GM12878 (cell line): ENCODE results near the gene RHOC. TPM values are rescaled to one million over a fixed set of nuclear protein-coding genes. Genes with fewer than 3 reads are reported as not detected.

Experiments used
- ATAC-seq: fragments of 200-7000 bp; cut with Tn5 transposase; 3 replicates; pipeline ENCODE4 v1.9.1; 2020; ENCODE audit warnings: mild to moderate bottlenecking, moderate library complexity
- BruUV-seq: library from RNA; stranded (reverse); fragments of 400-500 nt; replicated peaks from 2 replicates; lab custom pipeline; 2021; lab: Mats Ljungman, UMichigan
- CTCF ChIA-PET: fragments of 300-600 bp; sonication (Branson Sonifier 250); formaldehyde crosslinking; extraction: SDS; loops from one replicate; lab custom pipeline; 2021; ENCODE audit warnings: inconsistent platforms; lab: Yijun Ruan, JAX
- POLR2A ChIA-PET: fragments of 350-600 bp; formaldehyde crosslinking; extraction: SDS; loops from one replicate; lab custom pipeline; 2021; ENCODE audit warnings: inconsistent platforms; lab: Charles Lee
- RAD21 ChIA-PET: fragments of 300-600 bp; sonication (Branson Sonifier 250); formaldehyde crosslinking; loops from one replicate; lab custom pipeline; 2023; ENCODE audit warnings: antibody characterized with exemption; ENCODE audit not compliant: unreplicated experiment; lab: Charles Lee
- SMC1A ChIA-PET: fragments of 300-600 bp; sonication (Branson Sonifier 250); formaldehyde crosslinking; loops from one replicate; lab custom pipeline; 2023; ENCODE audit not compliant: unreplicated experiment, uncharacterized antibody; lab: Charles Lee
- DNase-seq: peaks from one replicate; pipeline ENCODE4 v3.0.0-alpha.2; 2011; ENCODE audit warnings: low read depth, low spot score
- FAIRE-seq: peaks from 3 replicates; lab custom pipeline; 2011; peaks lifted over from hg19 to GRCh38; lab: Jason Lieb, UNC
- H2AFZ ChIP-seq: 2 replicates; pipeline ENCODE4 v1.6.0; 2011; ENCODE audit warnings: low read depth, low read length, control low read depth; ENCODE audit not compliant: control insufficient read depth
- H3K27ac ChIP-seq: 2 replicates; pipeline ENCODE4 v1.5.1; 2011; ENCODE audit warnings: control low read depth; ENCODE audit not compliant: control insufficient read depth, insufficient read depth
- H3K27me3 ChIP-seq, 2 experiments: replicated peaks in 1 of 2; 2 replicates each; pipeline versions ENCODE4 v1.6.0 to v1.6.1; 2011; ENCODE audit warnings: low read length in 1 of 2; ENCODE audit not compliant: control insufficient read depth in 2 of 2, insufficient read depth in 2 of 2
- H3K36me3 ChIP-seq, 2 experiments: 2 replicates each; pipeline ENCODE4 v1.5.1; 2011; ENCODE audit warnings: low read length in 1 of 2; ENCODE audit not compliant: control insufficient read depth in 2 of 2, insufficient read depth in 2 of 2
- H3K4me1 ChIP-seq: 2 replicates; pipeline ENCODE4 v1.6.1; 2011; ENCODE audit warnings: mild to moderate bottlenecking, low read length, moderate library complexity, mixed read lengths; ENCODE audit not compliant: control insufficient read depth, insufficient read depth
- H3K4me2 ChIP-seq: 2 replicates; pipeline ENCODE4 v1.6.0; 2011; ENCODE audit warnings: control low read depth; ENCODE audit not compliant: control insufficient read depth, insufficient read depth
- H3K4me3 ChIP-seq: fragments of 200-600 bp; sonication (generic); 2 replicates; pipeline ENCODE4 v1.5.1; 2016
- H3K79me2 ChIP-seq: 2 replicates; pipeline ENCODE4 v1.6.0; 2011; ENCODE audit warnings: low read length; ENCODE audit not compliant: control insufficient read depth, insufficient read depth
- H3K9ac ChIP-seq: 2 replicates; pipeline ENCODE4 v1.8.0; 2011; ENCODE audit warnings: low read length, control low read depth, mixed read lengths; ENCODE audit not compliant: control insufficient read depth, insufficient read depth
- H3K9me3 ChIP-seq: replicated peaks from 3 replicates; pipeline ENCODE4 v1.5.1; 2011; ENCODE audit warnings: mild to moderate bottlenecking, low read length; ENCODE audit not compliant: control insufficient read depth, insufficient read depth
- H4K20me1 ChIP-seq: 2 replicates; pipeline ENCODE4 v1.6.0; 2011; ENCODE audit not compliant: control insufficient read depth, insufficient read depth
- DPF2 ChIP-seq: fragments of 450-650 bp; IDR thresholded peaks from 2 replicates; pipeline ENCODE4 v1.6.1; 2017; ENCODE audit warnings: mild to moderate bottlenecking
- ESRRA ChIP-seq: IDR thresholded peaks from 2 replicates; pipeline ENCODE4 v1.6.1; 2012; ENCODE audit warnings: mild to moderate bottlenecking, low read length, improper control_type of control experiment
- GATAD2B ChIP-seq: fragments of 450-650 bp; conservative IDR thresholded peaks from 2 replicates; pipeline ENCODE4 v1.6.1; 2017; ENCODE audit warnings: low read depth, mild to moderate bottlenecking, moderate library complexity
- IKZF1 ChIP-seq: fragments of 450-650 bp; conservative IDR thresholded peaks from 2 replicates; pipeline ENCODE4 v1.6.1; 2017; ENCODE audit warnings: antibody characterized with exemption, mild to moderate bottlenecking
- IKZF2 ChIP-seq, 2 experiments: fragments of 450-650 bp; IDR thresholded peaks; 2 replicates each; pipeline ENCODE4 v1.6.1; 2017; ENCODE audit warnings: mild to moderate bottlenecking in 2 of 2, moderate library complexity in 2 of 2
- JUNB ChIP-seq: IDR thresholded peaks from 2 replicates; pipeline ENCODE4 v1.6.1; 2016; ENCODE audit warnings: antibody characterized with exemption, mild to moderate bottlenecking
- KLF5 ChIP-seq: fragments of 450-650 bp; IDR thresholded peaks from 2 replicates; pipeline ENCODE4 v1.6.1; 2014; ENCODE audit warnings: mild to moderate bottlenecking; ENCODE audit not compliant: partially characterized antibody
- NBN ChIP-seq: fragments of 450-650 bp; IDR thresholded peaks from 2 replicates; pipeline ENCODE4 v1.6.1; 2016
- NFYB ChIP-seq: IDR thresholded peaks from 2 replicates; pipeline ENCODE4 v1.6.1; 2011; ENCODE audit warnings: low read depth, mild to moderate bottlenecking, low read length, improper control_type of control experiment, moderate library complexity; ENCODE audit not compliant: insufficient read depth
- PAX5 ChIP-seq: IDR thresholded peaks from 2 replicates; pipeline ENCODE4 v1.6.1; 2011; ENCODE audit warnings: low read depth, low read length, borderline replicate concordance
- STAT1 ChIP-seq: fragments of 450-650 bp; conservative IDR thresholded peaks from 2 replicates; pipeline ENCODE4 v1.6.1; 2014; ENCODE audit warnings: antibody characterized with exemption, mild to moderate bottlenecking
- SUPT20H ChIP-seq: IDR thresholded peaks from 2 replicates; pipeline ENCODE4 v1.6.1; 2011; ENCODE audit warnings: low read depth, mild to moderate bottlenecking, low read length, moderate library complexity, borderline replicate concordance; ENCODE audit not compliant: control insufficient read depth
- YY1 ChIP-seq: IDR thresholded peaks from 2 replicates; pipeline ENCODE4 v1.6.1; 2011; ENCODE audit warnings: low read depth, mild to moderate bottlenecking, low read length
- ZNF217 ChIP-seq: fragments of 450-650 bp; IDR thresholded peaks from 2 replicates; pipeline ENCODE4 v1.6.1; 2017; ENCODE audit warnings: antibody characterized with exemption, mild to moderate bottlenecking
- WGBS: methylation state at CpG from one replicate; pipeline ENCODE4 v1.1.6; 2016; ENCODE audit warnings: low lambda C conversion rate; ENCODE audit not compliant: insufficient replicate concordance, insufficient coverage; ENCODE audit errors: missing lambda C conversion rate; 5-methylcytosine and 5-hydroxymethylcytosine counted together
- in situ Hi-C: fragments of 300-500 bp; cut with MboI; formaldehyde crosslinking; loops from 9 replicates; pipeline ENCODE4 v1.14.3; 2018; ENCODE audit warnings: mixed read lengths
- intact Hi-C: fragments of 100-400 bp; cut with micrococcal nuclease; formaldehyde crosslinking; loops from one replicate; pipeline ENCODE4 v1.14.2; 2022; ENCODE audit not compliant: unreplicated experiment
- polyA plus RNA-seq, 11 experiments: library from polyadenylated mRNA; depleted of rRNA in 4 of 11; unstranded in 6 of 11; stranded (reverse) in 5 of 11; fragments of >200 nt; fragmentation: Nextera tagmentation in 4 of 11; fragmentation: Illumina TruSeq in 1 of 11; extraction: Ambion mirVana in 4 of 11; extraction: Trizol in 1 of 11; gene quantifications; 1 replicate in 1 of 11; 2 replicates in 10 of 11; pipeline versions ENCODE4 v1.2.1 to v1.2.3, GENCODE V29; 2011 to 2016; ENCODE audit warnings: inconsistent platforms in 2 of 11, missing spikeins in 2 of 11, low read depth in 1 of 11
- total RNA-seq, 4 experiments: library from RNA; depleted of rRNA in 3 of 4; stranded (reverse); fragments of >200 nt in 3 of 4; fragmentation: Illumina TruSeq in 1 of 4; extraction: Trizol in 1 of 4; gene quantifications; 2 replicates each; pipeline versions ENCODE4 v1.2.1 to v1.2.3, GENCODE V29; 2013 to 2021
- TF ChIP-seq, protein P1 (sequence below): IDR thresholded peaks from 2 replicates; pipeline ENCODE4 v1.6.1; 2011; ENCODE audit warnings: borderline replicate concordance, low read depth, mild to moderate bottlenecking, moderate library complexity, mixed read lengths, low read length; ENCODE audit not compliant: insufficient read depth; ENCODE audit errors: extremely low read length
- TF ChIP-seq, protein P2 (sequence below): IDR thresholded peaks from 2 replicates; pipeline ENCODE4 v1.6.1; 2012; ENCODE audit warnings: low read depth, low read length, improper control_type of control experiment
- TF ChIP-seq, protein P3 (sequence below): IDR thresholded peaks from 2 replicates; pipeline ENCODE4 v1.6.1; 2012; ENCODE audit warnings: low read length, inconsistent platforms

The RHOC gene
- total and polyA plus RNA-seq, 10 of the 15 experiments (the other 5 are each of a cell fraction or from before 2014, with no cell fraction given): 20.6 to 371 (median 158) TPM

DNA sequence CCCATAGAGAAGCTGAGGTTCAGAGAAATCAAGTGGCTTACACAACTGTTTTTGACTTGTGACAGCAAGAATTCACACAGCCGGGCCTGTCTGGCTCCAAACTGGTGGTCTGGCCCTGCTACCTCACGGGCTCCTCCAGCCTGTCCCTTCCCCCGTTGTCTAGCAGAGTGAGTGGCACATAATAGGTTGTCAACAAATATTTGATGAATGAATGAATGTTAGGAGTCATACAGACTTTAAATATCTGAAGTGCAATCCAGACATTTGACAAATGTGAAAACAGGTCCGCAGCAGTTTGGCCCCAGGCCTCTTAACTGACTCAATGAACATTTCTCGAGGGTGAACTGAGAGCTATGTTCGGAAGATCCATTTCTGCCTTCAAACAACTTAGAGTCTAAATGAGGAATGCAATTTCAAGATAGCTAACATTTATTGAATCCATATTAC lies 1.1 kb upstream of the RHOC start:
- ChIA-PET SMC1A (interaction anchor here (0.6 to 5.1 kb wide), 22 partner anchors 18 to 319 kb away, joined by 3 to 47 read pairs (median 4); partner anchors contain the start of genes MOV10 and ST7L), RAD21 (interaction anchor here (1.0 to 5.6 kb wide), 12 partner anchors 32 to 317 kb away, joined by 3 to 53 read pairs (median 8); partner anchors contain the start of gene MOV10), POLR2A (interaction anchor here (0.7 to 1.9 kb wide), 7 partner anchors 33 to 318 kb away, joined by 3 to 7 read pairs (median 5); partner anchors contain the start of genes MOV10 and ST7L), CTCF (interaction anchor here (0.7 to 5.9 kb wide), 26 partner anchors 9 to 365 kb away, joined by 3 to 122 read pairs (median 4); partner anchors contain the start of genes CAPZA1, CTTNBP2NL, LRIG2 and MOV10)
- 0 out of 4 replicates have a peak, but pooled peaks cover 0 to 4% of the 10 kb centered on the region in 2 experiments for H3K36me3 ChIP-seq
- no peaks in the 10 kb centered on the region for H3K9me3 ChIP-seq
- H3K9ac ChIP-seq: no peak overlapping the region
- FAIRE-seq (no peak), ATAC-seq (no peak), DNase-seq (no peak)
- in situ Hi-C loops (loop anchor here (5.0 kb wide), 2 partner anchors 206 to 316 kb away; no protein-coding TSS in a partner anchor), intact Hi-C loops (no loop called here)
- TF ChIP-seq NFYB (no peak), JUNB (no peak), ESRRA (no peak), NBN (no peak), PAX5 (no peak), IKZF1 (no peak), STAT1 (no peak), DPF2 (no peak), GATAD2B (no peak), SUPT20H (no peak), KLF5 (no peak), YY1 (no peak), ZNF217 (no peak), IKZF2 (IDR thresholded peaks at IDR 0.05) (no peak)
- TF ChIP-seq, protein P1, sequence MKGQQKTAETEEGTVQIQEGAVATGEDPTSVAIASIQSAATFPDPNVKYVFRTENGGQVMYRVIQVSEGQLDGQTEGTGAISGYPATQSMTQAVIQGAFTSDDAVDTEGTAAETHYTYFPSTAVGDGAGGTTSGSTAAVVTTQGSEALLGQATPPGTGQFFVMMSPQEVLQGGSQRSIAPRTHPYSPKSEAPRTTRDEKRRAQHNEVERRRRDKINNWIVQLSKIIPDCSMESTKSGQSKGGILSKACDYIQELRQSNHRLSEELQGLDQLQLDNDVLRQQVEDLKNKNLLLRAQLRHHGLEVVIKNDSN: no peak
- TF ChIP-seq, protein P2, sequence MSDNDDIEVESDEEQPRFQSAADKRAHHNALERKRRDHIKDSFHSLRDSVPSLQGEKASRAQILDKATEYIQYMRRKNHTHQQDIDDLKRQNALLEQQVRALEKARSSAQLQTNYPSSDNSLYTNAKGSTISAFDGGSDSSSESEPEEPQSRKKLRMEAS: no peak
- TF ChIP-seq, protein P3, sequence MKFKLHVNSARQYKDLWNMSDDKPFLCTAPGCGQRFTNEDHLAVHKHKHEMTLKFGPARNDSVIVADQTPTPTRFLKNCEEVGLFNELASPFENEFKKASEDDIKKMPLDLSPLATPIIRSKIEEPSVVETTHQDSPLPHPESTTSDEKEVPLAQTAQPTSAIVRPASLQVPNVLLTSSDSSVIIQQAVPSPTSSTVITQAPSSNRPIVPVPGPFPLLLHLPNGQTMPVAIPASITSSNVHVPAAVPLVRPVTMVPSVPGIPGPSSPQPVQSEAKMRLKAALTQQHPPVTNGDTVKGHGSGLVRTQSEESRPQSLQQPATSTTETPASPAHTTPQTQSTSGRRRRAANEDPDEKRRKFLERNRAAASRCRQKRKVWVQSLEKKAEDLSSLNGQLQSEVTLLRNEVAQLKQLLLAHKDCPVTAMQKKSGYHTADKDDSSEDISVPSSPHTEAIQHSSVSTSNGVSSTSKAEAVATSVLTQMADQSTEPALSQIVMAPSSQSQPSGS: no peak
- H3K4me3 ChIP-seq: no peak overlapping the region
- no peak overlapping the region for H3K4me2 ChIP-seq
- peaks cover 16% of the 10 kb centered on the region for H3K4me1 ChIP-seq
- 21% methylated on average over 6 of the region's 6 CpGs for WGBS
- no peaks in the 10 kb centered on the region for H4K20me1 ChIP-seq
- H3K27ac ChIP-seq: no peak overlapping the region
- no TSS peak for BruUV-seq
- peaks cover 33% of the 10 kb centered on the region for H3K79me2 ChIP-seq
- no peak overlapping the region for H2AFZ ChIP-seq
- no peaks in the 10 kb centered on the region for H3K27me3 ChIP-seq
